Stimulated activated CD8-positive, alpha-beta memory T cell treated with anti-CD3 and anti-CD28 coated beads, Interleukin-4, amount 100 ng/mL, for 4 hours (primary cell): ENCODE data around the gene EXOC6.

Experiments
- DNase-seq, 2 donors: peaks; one replicate each; pipeline ENCODE4 v3.0.0-alpha.2; 2020; ENCODE audit warnings: low read depth in 2 of 2, low spot score in 1 of 2

EXOC6 gene

DNA sequence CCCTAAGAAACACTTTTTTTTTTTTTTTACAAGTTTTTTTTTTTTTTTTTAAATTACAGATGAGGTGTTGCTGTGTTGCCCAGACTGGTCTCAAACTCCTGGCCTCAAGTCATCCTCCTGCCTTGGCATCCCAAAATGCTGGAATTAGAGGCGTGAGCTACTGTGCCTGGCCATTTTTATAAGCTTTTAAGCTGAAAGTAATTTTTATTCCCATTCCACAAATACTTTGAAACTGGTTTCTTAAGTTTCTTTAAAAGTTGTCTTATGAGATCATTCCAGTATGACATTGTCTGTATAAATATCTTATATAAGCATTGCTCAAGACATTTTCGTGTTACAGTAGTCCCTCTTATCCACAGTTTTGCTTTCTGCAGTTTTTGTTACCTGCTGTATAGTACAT, 150.9 kb downstream of the EXOC6 start:
- DNase-seq: no peak

- DNase-seq: no peak
Observed at GRCh38 chr10:93006435-93007039, 158.2 kb downstream of the EXOC6 start.

DNA sequence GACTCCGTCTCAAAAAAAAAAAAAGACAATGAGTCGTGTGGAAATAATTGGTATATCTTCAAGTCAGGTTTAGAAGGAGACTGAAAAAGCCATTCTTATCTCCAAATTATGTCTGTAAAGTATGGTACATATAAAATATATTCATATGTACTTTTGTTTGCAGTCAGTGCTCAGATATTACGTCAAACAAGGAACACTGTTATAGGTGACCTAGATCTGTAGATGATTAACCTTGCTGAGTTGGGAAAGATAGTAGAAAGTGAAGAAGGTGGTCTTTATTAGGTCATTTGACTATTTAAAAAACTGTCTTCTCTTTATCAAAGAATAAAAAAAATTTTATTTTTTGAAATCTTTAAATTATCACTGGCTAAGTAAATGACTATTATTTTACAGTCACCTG, 167.4 kb downstream of the EXOC6 start:
- no peak for DNase-seq

GRCh38 chr10:93023013-93023650, 174.8 kb downstream of the EXOC6 start:
- no peak for DNase-seq

DNA sequence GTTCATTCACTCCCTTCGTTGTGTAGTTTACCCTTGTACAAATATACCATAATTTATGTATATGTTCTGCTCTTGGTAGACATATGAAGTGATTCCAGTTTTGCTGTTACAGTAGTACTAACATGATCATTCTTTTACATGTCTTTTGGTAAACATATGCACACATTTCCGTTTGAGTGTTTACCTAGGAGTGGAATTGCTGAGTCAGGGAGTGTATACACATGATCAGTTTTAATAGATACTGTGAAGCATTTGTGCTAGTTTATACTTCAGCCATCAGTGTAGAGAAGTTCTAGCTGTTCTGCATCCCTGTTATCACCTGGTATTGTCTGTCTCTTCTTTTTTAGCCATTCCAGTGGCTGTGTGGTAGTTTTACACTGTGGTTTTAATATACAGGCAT, 177.8 kb downstream of the EXOC6 start:
- no peak for DNase-seq

- no peak for DNase-seq
Observed at GRCh38 chr10:93027508-93027907, 179.2 kb downstream of the EXOC6 start.

GRCh38 chr10:93028883-93029282, 180.6 kb downstream of the EXOC6 start:
- DNase-seq: no peak

GRCh38 chr10:93030409-93030808, 182.1 kb downstream of the EXOC6 start:
- no peak for DNase-seq

DNA sequence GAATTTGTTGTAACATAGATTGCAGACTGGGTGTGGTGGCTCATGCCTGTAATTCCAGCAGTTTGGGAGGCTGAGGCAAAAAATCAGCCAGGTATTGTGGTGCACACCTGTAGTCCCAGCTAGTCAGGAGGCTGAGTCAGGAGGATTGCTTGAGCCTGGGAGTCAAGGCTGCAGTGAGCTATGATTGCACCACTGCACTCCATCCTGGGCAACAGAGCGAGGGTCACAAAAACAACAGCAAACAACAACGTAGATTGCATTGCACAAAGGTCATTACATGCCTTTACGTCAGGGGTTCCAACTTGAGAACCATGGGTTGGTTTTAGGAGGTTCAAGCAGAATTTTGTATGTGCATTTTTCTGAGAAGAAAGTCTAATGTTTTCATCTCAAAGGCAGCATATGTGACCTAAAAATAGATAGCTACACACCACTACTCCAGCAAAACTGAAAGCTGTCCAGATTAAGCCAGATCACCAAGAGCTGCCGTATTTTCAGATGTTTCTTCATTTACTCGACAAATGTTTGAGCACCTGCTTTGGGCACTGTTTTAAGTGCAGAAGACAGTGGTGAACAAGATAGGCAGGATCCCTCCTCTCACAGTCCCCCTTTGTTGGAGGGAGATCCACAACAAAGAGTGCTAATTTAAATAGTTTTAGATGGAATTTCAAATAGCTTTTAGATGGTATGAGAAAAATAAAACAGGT, 183.9 kb downstream of the EXOC6 start:
- DNase-seq: no peak

DNA sequence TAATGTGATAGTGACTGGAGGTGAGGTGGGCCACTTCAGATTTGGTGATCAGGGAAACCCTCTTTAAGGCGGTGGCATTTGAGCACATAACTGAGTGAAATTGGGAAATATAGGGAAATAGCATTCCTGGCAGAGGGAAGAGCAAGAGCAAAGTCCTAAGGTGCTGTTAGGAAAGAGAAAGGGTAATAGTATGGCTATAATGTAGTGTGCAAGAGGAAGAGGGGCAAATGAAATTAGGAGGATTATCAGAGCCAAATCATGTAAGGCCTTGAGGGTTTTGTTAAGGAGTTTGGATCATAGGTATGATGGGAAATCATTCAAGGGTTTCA, 184.5 kb downstream of the EXOC6 start:
- no peak for DNase-seq

GRCh38 chr10:93034426-93034825, 186.1 kb downstream of the EXOC6 start:
- no peak for DNase-seq

DNA sequence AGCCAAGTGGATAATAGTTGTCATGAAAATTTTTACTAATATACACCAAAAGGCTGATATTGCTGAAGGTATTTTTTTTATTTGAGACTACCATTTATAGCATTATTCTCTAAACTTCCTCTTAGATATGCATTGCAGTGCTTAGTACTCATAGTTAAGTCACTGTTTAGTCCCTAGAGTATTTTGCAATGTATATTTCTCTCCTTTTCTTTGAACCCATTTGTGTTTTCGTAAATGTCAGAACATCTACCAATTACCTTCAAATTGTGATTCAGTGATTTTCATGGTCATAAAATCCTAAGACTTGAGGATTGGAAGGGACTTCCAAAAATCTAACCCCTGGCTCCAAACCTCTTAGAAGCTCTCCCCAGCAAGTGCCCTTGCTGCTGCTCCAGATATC, 190.8 kb downstream of the EXOC6 start:
- DNase-seq: no peak

- DNase-seq: no peak
Observed at GRCh38 chr10:93039721-93040120, 191.4 kb downstream of the EXOC6 start.

DNA sequence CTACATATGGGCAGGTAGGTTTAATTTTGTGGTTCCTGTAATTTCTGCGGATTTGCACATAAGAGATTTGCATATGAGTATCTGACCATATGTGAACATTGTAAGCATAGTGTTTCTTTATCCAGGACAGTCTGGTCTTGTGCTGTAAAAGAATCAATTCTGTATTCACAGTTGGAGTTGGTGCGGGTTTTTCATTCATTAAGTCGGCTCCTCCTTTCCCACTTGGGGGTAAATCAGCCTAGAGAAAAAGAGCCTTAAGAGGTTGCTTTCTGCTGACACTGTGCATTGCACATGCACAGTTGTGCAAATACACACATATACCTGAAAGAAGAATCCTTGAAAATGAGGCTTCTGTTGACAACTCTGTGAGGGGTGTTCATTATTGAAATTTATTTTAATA, 206.2 kb downstream of the EXOC6 start:
- DNase-seq: no peak

DNA sequence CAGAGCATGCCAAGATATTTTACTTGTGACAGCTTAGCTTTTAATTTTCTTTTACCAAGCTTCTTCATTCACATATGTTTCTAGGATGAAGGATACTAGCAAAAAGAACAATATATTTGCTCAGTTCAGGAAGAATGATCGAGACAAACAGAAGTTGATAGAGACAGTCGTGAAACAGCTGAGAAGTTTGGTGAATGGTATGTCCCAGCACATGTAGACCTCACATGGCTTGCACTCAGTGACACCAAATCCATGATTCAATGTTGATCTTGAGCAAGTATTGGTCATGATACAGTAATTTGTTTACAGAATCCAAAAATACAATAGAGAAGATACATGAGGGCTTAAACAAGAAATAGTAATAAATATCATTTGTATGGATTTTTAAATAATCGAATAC, 209.8 kb downstream of the EXOC6 start:
- no peak for DNase-seq

- DNase-seq: no peak
Observed at GRCh38 chr10:93059975-93060886, 211.9 kb downstream of the EXOC6 start, which contains the start of gene CYP26C1. Gene CYP26C1, plus strand, starts transcription at chr10:93060798. Its CDS starts 466 bp downstream, at chr10:93061264.

DNA sequence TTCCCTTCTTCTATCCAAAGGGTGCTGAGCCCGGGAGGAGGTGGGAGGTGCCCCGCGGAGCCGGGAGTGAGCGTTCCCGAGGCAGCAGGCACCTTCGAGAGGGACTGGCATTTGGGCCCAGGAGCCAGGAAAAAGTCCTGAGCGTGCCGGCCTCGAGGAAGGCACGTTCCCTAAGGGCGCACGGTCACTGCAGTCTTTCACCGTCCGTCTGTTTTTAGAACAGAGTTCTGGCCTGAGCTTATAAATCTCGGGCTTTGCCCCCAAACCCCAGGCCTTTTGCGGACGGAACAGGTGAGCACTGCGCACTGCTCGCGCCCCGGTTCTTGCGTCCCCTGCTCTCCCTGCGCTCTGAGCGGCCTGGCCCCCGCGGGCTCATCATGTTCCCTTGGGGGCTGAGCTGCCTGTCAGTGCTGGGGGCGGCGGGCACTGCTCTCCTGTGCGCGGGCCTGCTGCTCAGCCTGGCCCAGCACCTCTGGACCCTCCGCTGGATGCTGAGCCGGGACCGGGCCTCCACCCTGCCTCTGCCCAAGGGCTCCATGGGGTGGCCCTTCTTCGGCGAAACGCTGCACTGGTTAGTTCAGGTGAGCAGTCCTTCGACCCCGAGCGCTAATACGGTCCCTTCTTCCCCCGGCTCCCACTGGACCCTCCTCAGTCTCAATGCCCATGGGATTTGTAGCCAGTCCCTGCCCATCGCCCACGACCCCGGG, 212.7 kb downstream of the EXOC6 start:
- no peak for DNase-seq

GRCh38 chr10:93061594-93062513, 213.5 kb downstream of the EXOC6 start:
- no peak for DNase-seq

GRCh38 chr10:93062514-93063143, 214.3 kb downstream of the EXOC6 start:
- DNase-seq: no peak
